ENCODE results near the gene CDH2. TPM values are rescaled to one million over a fixed set of nuclear protein-coding genes. Genes with fewer than 3 reads are reported as not detected.

The CDH2 gene
- total RNA-seq, 1 donor from 2014 or later = 198 TPM

GRCh38 chr18:27952741-27953140 lies 224.2 kb downstream of the CDH2 start:
- no peak for TF ChIP-seq CTCF (IDR thresholded peaks at IDR 0.05)
- peaks cover 9% of the 10 kb centered on the region for H3K36me3 Mint-ChIP-seq (ENCODE audit: low read depth)
- no peak for DNase-seq (ENCODE audit: low spot score)
- H3K27me3 Mint-ChIP-seq (ENCODE audit: low read depth) = no peaks in the 10 kb centered on the region
- no peak overlapping the region for H3K4me3 Mint-ChIP-seq (ENCODE audit: unreplicated experiment)
- H3K27ac Mint-ChIP-seq (ENCODE audit: unreplicated experiment) = no peak overlapping the region
- H3K4me1 Mint-ChIP-seq (ENCODE audit: low read depth) = peaks cover 35% of the 10 kb centered on the region
- no peaks in the 10 kb centered on the region for H3K9me3 Mint-ChIP-seq (ENCODE audit: low read depth)

GRCh38 chr18:27950648-27951228 lies 226.2 kb downstream of the CDH2 start:
- H3K4me3 Mint-ChIP-seq (ENCODE audit: unreplicated experiment) = no peak overlapping the region
- DNase-seq (ENCODE audit: low spot score) = no peak

GRCh38 chr18:27948986-27949385 lies 227.9 kb downstream of the CDH2 start:
- Mint-ChIP-seq H3K36me3 (ENCODE audit: low read depth) (peaks cover 5% of the 10 kb centered on the region), H3K27ac (ENCODE audit: unreplicated experiment) (peak overlapping the region; percentile 57), H3K4me3 (ENCODE audit: unreplicated experiment) (no peak overlapping the region), H3K27me3 (ENCODE audit: low read depth) (no peaks in the 10 kb centered on the region), H3K9me3 (ENCODE audit: low read depth) (no peaks in the 10 kb centered on the region), H3K4me1 (ENCODE audit: low read depth) (peaks cover 19% of the 10 kb centered on the region)
- TF ChIP-seq CTCF (IDR thresholded peaks at IDR 0.05) = no peak
- no peak for DNase-seq (ENCODE audit: low spot score)

More at GRCh38 chr18:27950648-27951228, 226.2 kb downstream of the CDH2 start:
- Mint-ChIP-seq H3K27ac (ENCODE audit: unreplicated experiment) (no peak overlapping the region), H3K36me3 (ENCODE audit: low read depth) (peaks cover 5% of the 10 kb centered on the region), H3K27me3 (ENCODE audit: low read depth) (no peaks in the 10 kb centered on the region), H3K4me1 (ENCODE audit: low read depth) (peaks cover 28% of the 10 kb centered on the region), H3K9me3 (ENCODE audit: low read depth) (no peaks in the 10 kb centered on the region)
- TF ChIP-seq CTCF (IDR thresholded peaks at IDR 0.05) = no peak

GRCh38 chr18:27942706-27943105 lies 234.2 kb downstream of the CDH2 start:
- no peak for TF ChIP-seq CTCF (IDR thresholded peaks at IDR 0.05)
- Mint-ChIP-seq H3K9me3 (ENCODE audit: low read depth) (no peaks in the 10 kb centered on the region), H3K27ac (ENCODE audit: unreplicated experiment) (peak overlapping the region; percentile 57), H3K36me3 (ENCODE audit: low read depth) (peaks cover 1% of the 10 kb centered on the region), H3K27me3 (ENCODE audit: low read depth) (no peaks in the 10 kb centered on the region), H3K4me1 (ENCODE audit: low read depth) (peaks cover 15% of the 10 kb centered on the region), H3K4me3 (ENCODE audit: unreplicated experiment) (no peak overlapping the region)
- no peak for DNase-seq (ENCODE audit: low spot score)

GRCh38 chr18:27931535-27931934 lies 245.4 kb downstream of the CDH2 start:
- no peaks in the 10 kb centered on the region for H3K9me3 Mint-ChIP-seq (ENCODE audit: low read depth)
- no peaks in the 10 kb centered on the region for H3K4me1 Mint-ChIP-seq (ENCODE audit: low read depth)
- DNase-seq (ENCODE audit: low spot score) = no peak
- TF ChIP-seq CTCF (IDR thresholded peaks at IDR 0.05) = no peak
- H3K36me3 Mint-ChIP-seq (ENCODE audit: low read depth) = no peaks in the 10 kb centered on the region
- H3K4me3 Mint-ChIP-seq (ENCODE audit: unreplicated experiment) = no peak overlapping the region
- H3K27me3 Mint-ChIP-seq (ENCODE audit: low read depth) = no peaks in the 10 kb centered on the region
- no peak overlapping the region for H3K27ac Mint-ChIP-seq (ENCODE audit: unreplicated experiment)
